NOMO-1 (cell line): ENCODE data around the gene SF3B6.
"Not testable (repeated sequence)": the region's sequence is repeated elsewhere in the genome, so short reads cannot be mapped to it uniquely, and the experiment has no call there.

Source experiments
- DNase-seq, 2 experiments: peaks; one replicate each; lab custom pipeline; 2025; ENCODE audit not compliant: unreplicated experiment in 2 of 2; lab: John Stamatoyannopoulos, UW

The SF3B6 gene

DNA sequence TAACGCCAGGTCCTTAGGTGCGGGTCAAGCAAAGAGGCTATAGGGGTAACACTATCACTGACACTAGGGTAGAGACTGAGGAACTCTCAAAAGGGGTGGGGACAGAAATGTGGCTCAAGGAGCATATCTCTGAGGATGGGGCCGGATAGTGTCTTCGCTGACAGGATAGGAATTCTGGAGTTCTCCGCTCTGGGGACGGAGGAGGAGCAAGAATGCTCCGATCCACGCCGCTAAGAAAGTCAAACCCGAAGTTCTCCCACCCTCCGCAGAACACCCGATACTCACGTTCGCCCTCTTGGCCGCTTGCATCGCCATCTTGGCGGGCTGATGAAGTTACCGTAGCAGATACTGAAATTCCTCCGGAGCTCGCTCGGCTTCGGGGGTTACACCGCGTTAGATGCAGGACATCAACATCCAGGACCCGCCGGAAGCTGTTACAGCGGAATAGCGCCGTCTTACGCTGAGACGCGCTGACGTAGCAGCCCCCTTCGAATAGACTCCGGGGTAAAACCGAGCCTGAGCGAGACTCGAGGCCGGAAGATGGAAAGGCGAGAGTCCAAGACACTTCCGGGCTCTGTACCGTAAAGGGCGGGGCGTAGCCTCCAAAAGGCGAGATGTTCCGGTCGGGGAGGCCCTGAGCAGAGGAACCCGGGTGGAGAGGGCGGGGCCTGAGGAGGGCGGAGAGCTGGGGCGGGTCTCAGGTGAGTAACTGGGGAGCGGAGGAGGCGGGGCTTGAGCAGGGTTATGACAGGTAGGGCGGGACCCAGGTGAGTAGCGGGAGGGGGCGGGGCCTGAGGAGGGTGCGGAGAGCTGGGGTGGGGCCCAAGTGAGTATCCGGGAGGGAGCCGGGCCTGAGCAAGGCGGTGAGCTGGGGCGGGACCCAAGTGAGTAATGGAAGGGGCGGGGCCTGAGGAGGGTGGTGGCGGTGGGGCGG is at the start of gene SF3B6:
Gene SF3B6, minus strand, starts transcription at position 412 of the 934 bp plus-strand sequence. Its CDS starts 97 bp downstream, at position 315.
- peak; percentile 97 to 98 for DNase-seq

- DNase-seq: peak in 1 of 2 experiments; percentile 34
Measured at GRCh38 chr2:24123922-24124580, 47.9 kb upstream of the SF3B6 start.

DNA sequence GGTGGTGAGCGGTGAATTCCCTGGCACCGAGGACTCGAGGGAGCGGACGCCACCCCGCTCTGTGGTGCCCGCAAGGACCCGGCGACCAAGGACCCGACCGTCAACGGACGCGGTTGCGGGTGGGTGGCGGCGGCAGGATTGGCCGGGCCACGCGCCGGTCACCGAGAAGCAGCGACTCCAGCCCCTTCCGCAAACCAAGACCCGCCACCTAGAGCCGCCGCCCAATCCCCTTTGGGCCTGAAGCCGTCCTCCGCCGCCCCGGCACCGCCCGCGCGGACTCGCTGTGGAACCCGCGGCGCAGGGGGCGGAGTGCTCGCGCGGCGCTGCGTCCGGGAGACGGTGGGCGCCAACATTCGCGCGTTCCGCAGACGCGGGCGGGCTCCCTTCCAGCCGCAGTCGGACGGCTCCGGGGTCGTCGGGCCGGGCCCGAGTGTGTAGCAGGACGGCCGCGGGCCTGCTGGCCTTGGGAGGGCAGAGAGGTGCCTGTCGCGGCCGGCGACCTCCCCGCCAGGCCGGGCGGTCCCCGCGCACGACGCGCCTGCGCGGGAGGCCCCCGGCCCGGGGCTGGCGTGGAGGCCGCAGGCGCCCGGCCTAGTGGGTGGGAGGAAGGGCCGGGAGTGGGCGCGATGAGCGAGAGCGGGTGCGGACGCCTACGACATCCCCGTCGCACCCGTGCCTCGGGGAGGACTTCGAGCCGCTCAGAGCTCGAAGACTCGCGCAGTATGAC is 47.2 kb upstream of the SF3B6 start, which contains the start of the genes FAM228B and PFN4:
Gene FAM228B, plus strand, starts transcription at position 275 of the 727 bp plus-strand sequence. CDS start 893 bp downstream, outside the sequence.
Gene PFN4, minus strand, starts transcription at position 140 of the 727 bp plus-strand sequence. CDS start 799 bp downstream, outside the sequence.
- DNase-seq: peak; percentile 86 to 93

DNA sequence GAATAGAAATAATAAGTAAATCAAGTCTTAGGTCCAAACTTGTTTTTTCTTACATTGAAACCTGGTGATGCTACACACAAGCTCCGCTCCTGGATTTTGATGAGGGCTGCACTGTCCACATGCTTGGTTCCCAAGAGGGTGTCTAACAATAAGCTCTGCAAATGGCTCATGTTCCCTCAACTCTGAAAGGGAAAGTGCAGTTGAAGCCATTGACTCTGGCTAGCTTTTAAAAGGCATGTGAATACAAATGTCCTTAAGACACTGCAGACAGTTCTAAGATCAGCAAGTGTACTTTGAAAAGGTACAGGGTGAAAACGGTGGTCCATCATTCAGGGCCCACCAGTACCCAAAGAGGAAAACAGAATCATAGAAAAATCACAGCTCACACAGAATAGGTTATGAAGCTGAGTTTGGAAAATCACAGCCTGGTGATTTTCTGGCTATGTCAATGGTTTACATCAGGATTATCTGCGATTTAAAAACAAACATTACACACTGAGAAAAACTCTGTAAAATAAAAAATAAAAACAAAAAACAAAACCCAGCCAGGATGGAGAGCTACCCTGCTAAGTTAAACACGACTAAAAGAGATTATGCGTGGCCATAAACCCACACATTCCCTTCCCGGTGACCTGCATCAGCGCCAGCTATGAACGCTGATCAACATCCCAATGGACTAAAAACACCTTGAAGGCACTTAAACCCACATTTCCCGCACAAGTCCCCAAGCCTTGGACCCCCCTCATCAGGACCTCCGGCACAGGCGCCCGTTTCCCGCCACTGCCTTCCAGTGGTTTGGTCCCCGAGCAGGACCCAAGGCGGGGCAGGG is 46.5 kb upstream of the SF3B6 start:
- DNase-seq: no peak

DNA sequence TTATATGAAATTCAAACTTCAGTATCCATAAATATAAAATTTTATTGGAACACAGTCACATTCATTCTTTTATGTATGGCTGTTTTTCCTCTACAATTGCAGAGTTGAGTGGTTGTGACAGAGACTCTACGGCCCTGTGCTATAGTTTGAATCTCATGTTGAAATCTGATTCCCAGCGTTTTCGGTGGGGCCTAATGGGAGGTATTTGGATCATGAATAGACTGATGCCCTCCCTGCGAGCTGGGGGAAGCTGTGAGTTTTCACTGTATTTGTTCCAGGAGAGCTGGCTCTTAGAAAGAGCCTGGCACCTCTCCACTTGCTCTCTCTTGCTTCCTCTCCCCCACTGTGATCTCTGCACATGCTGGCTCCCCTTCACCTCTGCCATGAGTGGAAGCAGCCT is 45.3 kb upstream of the SF3B6 start:
- DNase-seq: no peak

DNA sequence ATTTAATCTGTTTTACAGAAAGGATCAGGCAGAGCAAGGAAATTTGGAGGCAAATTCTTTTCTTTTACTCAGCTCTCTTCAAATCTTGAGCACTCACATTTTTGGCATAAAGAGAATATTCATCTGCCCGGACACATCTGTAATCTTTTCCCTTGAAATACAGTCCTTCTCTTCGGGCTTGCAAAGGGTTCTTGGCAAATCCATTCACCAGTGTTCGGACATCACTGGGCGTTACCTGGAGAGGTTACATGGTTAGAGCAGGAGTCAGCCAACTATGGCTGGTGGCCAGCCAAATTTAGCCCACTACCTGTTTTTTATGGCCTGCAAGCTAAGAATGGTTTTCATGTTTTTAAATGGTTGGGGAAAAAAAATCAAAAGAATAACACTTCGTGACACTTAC is 44.9 kb upstream of the SF3B6 start:
- no peak for DNase-seq

- no peak for DNase-seq
Measured at GRCh38 chr2:24117902-24118301, 41.8 kb upstream of the SF3B6 start.

DNA sequence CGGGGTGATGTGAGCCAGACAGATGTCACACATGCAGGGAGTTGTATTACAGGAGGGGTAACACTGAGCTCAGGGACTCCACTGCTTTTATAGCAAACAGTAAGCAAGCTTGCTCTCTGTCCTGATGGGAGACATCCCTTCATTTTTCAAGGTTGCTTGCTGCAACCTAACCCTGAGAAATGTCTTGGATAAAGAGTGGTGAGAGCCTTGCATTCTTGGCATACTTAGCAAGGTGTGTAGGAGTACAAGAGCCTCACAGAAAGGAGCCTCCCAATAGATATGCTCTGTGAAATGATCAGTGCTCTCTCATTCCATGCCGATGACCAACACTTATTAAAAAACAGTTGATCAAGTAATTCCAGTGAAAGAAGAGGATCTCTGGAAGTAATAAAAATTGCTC is 38.9 kb upstream of the SF3B6 start:
- DNase-seq: no peak

GRCh38 chr2:24111407-24111901 is 35.3 kb upstream of the SF3B6 start:
- no peak for DNase-seq

DNA sequence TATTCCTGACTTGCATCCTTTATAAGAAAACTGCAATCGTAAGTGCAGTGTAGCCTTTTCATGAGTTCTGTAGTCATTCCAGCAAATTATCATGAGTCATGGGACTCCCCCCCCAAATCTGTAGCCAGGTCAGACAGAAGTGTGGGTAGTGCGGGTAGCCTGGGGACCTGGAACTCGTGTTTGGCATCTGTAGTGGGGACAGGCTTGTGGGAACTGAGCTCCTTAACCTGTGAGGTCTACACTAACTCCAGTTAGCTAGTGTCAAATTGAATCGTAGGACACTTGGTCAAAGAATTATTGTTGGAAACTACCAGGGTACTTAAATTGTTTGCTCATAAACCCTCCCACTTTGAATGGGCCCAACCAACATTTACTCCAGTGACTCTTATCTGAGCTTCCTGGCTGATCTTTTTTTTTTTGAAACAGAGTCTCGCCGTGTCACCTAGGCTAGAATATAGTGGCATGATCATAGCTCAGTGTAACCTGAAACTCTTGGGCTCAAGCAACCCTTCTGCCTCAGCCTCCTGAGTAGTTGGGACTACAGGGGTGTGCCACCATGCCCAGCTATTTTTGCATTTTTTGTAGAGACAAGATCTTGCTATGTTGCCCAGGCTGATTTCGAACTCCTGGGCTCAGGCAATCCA is 34.7 kb upstream of the SF3B6 start:
- no peak for DNase-seq

DNA sequence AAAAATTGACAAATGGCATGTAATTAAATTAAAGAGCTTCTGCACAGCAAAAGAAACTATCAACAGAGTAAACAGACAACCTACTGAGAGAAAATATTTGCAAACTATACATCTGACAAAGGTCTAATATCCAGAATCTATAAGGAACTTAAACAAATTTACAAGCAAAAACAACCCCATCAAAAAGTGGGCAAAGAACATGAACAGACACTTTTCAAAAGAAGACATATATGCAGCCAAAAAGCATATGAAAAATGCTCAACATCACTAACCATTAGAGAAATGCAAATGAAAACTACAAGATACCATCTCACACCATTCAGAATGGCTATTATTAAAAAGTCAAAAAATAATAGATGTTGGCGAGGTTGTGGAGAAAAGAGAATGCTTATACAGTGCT is 33.3 kb upstream of the SF3B6 start:
- DNase-seq: not testable (repeated sequence)

DNA sequence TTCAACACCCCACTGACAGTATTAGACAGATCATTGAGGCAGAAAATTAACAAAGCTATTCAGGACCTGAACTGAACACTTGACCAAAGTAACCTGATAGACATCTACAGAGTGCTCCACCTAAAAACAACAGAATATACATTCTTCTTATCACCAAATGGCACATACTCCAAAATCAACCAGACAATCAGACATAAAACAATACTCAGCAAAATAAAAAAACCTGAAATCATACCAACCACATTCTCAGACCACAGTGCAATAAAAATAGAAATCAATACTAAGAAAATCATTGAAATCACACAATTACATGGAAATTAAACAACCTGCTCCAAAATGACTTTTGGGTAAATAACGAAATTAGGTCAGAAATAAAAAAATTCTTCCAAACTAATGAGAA is 31.2 kb upstream of the SF3B6 start:
- DNase-seq: no peak

DNA sequence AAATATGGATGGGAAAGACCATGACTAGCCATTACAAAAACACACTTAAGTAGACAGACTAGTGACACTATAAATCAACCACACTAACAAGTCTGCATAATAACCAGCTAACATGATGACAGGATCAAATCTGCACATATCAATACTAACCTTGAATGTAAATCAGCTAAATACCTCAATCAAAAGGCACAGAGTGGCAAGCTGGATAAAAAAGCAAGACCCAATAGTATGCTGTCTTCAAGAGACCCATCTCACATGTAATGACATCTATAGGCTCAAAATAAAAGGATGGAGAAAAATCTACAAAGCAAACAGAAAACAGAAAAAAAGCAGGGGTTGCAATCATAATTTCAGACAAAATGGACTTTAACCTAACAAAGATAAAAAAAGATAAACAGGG is 30.7 kb upstream of the SF3B6 start:
- no peak for DNase-seq

- DNase-seq: no peak
Measured at GRCh38 chr2:24105816-24106215, 29.7 kb upstream of the SF3B6 start.

DNA sequence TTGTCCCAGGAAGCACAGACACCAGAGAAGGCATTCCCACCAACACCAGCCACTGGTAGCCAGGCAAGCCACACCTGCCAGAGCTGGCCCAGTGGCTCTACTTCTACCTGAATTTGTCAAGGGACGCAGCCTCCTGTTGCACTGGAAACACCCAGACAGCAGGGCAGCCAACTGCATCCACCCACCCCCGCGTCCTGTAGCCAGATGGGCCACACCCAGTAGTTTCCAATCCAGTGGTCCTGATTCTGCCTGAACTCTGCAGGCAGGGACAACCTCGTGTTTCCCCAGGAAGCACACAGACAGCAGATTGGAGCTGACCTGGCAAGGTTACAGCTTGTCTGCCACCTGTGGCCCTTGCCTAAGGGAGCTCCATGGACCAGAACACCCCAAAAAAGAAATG is 28.8 kb upstream of the SF3B6 start:
- no peak for DNase-seq

GRCh38 chr2:24104110-24104650 is 28.1 kb upstream of the SF3B6 start:
- no peak for DNase-seq

DNA sequence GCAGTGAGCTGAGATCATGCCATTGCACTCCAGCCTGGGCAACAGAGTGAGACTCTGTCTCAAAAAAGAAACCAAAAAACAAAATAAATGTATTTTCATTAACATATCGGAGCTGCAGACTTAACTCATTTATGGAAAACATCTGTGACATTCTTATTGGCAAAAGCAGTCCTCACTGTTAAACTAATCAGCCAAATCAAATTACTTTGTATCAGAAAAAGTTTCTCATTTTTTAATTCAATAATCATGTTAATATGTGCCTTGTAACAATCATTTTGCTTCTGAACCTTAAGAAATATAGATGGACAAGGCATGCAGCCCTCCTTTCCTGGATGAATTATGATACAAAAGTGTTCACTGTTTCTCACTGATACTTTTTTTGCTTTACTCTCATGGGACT is 26.6 kb upstream of the SF3B6 start:
- no peak for DNase-seq

- no peak for DNase-seq
Measured at GRCh38 chr2:24101992-24102391, 25.9 kb upstream of the SF3B6 start.

DNA sequence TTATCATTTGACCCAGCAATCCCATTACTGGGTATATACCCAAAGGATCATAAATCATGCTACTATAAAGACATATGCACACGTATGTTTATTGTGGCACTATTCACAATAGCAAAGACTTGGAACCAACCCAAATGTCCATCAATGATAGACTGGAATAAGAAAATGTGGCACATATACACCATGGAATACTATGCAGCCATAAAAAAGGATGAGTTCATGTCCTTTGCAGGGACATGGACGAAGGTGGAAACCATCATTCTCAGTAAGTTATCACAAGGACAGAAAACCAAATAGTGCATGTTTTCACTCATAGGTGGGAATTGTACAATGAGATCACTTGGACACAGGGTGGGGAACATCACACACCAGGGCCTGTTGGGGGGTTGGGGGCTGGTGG is 24.6 kb upstream of the SF3B6 start:
- DNase-seq: not testable (repeated sequence)
